SU-DHL-6 (cell line): ENCODE data around the gene KDM5B.

Source experiments
- H2AFZ ChIP-seq: fragments of 200-600 bp; sonication (generic); 2 replicates; pipeline ENCODE4 v1.6.1; 2014; ENCODE audit warnings: low read depth, mild to moderate bottlenecking, moderate library complexity, mixed read lengths, antibody characterized with exemption, low read length; ENCODE audit not compliant: severe bottlenecking
- H3F3A ChIP-seq: fragments of 200-600 bp; shearing (Covaris generic); 2 replicates; pipeline ENCODE4 v1.6.0; 2016; ENCODE audit warnings: antibody characterized with exemption, mild to moderate bottlenecking; ENCODE audit not compliant: insufficient read depth
- H3K27ac ChIP-seq: fragments of 200-600 bp; sonication (generic); 2 replicates; pipeline ENCODE4 v1.5.1; 2016; ENCODE audit warnings: low read depth, mild to moderate bottlenecking, low read length, moderate library complexity, mixed read lengths
- H3K27me3 ChIP-seq: fragments of 200-600 bp; sonication (generic), shearing (Covaris generic); 2 replicates; pipeline ENCODE4 v1.6.0; 2014; ENCODE audit warnings: mild to moderate bottlenecking, low read length
- H3K36me3 ChIP-seq: fragments of 200-600 bp; sonication (generic); 2 replicates; pipeline ENCODE4 v1.6.1; 2014; ENCODE audit warnings: mild to moderate bottlenecking, low read length, mixed read lengths
- H3K4me2 ChIP-seq: fragments of 300-600, 200-600 bp; shearing (Covaris generic), sonication (generic); 2 replicates; pipeline ENCODE4 v1.6.0; 2014; ENCODE audit warnings: low read length, low read depth, mild to moderate bottlenecking; ENCODE audit not compliant: poor library complexity, severe bottlenecking
- H3K4me3 ChIP-seq: fragments of 200-600 bp; sonication (generic); 2 replicates; pipeline ENCODE4 v1.5.1; 2014; ENCODE audit warnings: antibody characterized with exemption, low read length, mild to moderate bottlenecking, mixed read lengths; ENCODE audit not compliant: insufficient read depth, poor library complexity, severe bottlenecking
- H3K79me2 ChIP-seq: fragments of 200-600 bp; sonication (generic); 2 replicates; pipeline ENCODE4 v1.6.1; 2014; ENCODE audit warnings: mild to moderate bottlenecking, low read length, moderate library complexity; ENCODE audit not compliant: insufficient read depth
- H3K9ac ChIP-seq: fragments of 200-600 bp; sonication (generic); 2 replicates; pipeline ENCODE4 v1.7.0; 2014; ENCODE audit warnings: mild to moderate bottlenecking, low read length
- H3K9me2 ChIP-seq: fragments of 200-600 bp; sonication (generic); replicated peaks from 2 replicates; pipeline ENCODE4 v1.6.1; 2014; ENCODE audit warnings: low read length; ENCODE audit not compliant: insufficient read depth
- H3K9me3 ChIP-seq: fragments of 200-600 bp; sonication (generic); 2 replicates; pipeline ENCODE4 v1.6.1; 2014; ENCODE audit warnings: low read length, mixed read lengths; ENCODE audit not compliant: insufficient read depth
- H4K20me1 ChIP-seq: fragments of 200-600 bp; sonication (generic); 2 replicates; pipeline ENCODE4 v1.6.1; 2014; ENCODE audit warnings: low read depth, mild to moderate bottlenecking, antibody characterized with exemption, low read length, moderate library complexity, mixed read lengths
- CTCF ChIP-seq: fragments of 200-600 bp; sonication (generic); IDR thresholded peaks from one replicate; pipeline ENCODE4 v1.5.1; 2017; ENCODE audit warnings: antibody characterized with exemption, mild to moderate bottlenecking, low read length, moderate library complexity; ENCODE audit not compliant: insufficient read depth, poor library complexity, severe bottlenecking
- EZH2phosphoT487 ChIP-seq: fragments of 200-600 bp; sonication (generic), shearing (Covaris generic); conservative IDR thresholded peaks from 2 replicates; pipeline ENCODE4 v1.6.1; 2018; ENCODE audit warnings: mild to moderate bottlenecking, antibody characterized with exemption, low read length, moderate library complexity, mixed read lengths

KDM5B gene

DNA sequence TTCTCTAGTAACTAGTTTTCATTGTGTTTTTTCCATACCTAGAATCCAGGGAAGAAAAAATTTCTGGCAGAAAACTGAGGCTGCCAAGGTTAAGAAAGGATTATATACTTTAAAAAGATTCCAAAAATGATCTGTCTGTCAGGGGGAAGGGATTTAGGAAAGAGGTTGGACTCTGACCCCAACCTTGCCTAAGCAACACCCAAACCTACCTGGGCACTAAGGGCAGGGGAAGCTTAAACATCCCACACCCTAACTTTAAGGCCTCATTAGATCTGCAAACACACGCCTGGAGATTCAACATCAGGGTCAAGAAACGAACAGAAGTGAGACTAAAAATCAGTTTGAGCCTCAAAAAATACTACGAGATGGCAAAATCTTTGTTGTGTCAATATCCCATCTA, 19.4 kb downstream of the KDM5B start:
- Histone ChIP-seq H3K36me3 (no peaks in the 10 kb centered on the region), H3K27me3 (no peaks in the 10 kb centered on the region), H3K9me2 (no peaks in the 10 kb centered on the region), H3K27ac (no peak overlapping the region), H3K4me3 (no peak overlapping the region), H3K4me2 (no peak overlapping the region), H3K9ac (no peak overlapping the region), H2AFZ (no peak overlapping the region), H3K79me2 (no peaks in the 10 kb centered on the region), H3K9me3 (no peaks in the 10 kb centered on the region), H4K20me1 (no peaks in the 10 kb centered on the region), H3F3A (no peaks in the 10 kb centered on the region)
- TF ChIP-seq EZH2phosphoT487: no peak
- TF ChIP-seq CTCF: no peak

DNA sequence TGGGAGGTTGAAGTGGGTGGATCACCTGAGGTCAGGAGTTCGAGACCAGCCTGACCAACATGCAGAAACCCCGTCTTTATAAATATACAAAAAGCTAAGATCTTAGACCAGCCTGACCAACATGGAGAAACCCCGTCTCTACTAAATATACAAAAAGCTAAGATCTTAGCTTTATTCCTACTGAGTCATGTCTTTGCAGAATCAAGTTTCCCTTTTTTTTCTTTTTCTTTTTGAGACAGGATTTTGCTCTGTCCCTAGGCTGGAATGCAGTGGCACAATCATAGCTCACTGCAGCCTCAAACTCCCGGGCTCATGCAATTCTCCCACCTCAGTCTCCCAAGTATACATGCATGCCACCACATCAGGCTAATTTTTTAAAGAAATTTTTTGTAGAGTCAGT, 21.4 kb downstream of the KDM5B start:
- Histone ChIP-seq H3K27ac (no peak overlapping the region), H3K27me3 (no peaks in the 10 kb centered on the region), H3K9me2 (no peaks in the 10 kb centered on the region), H3F3A (no peaks in the 10 kb centered on the region), H4K20me1 (no peaks in the 10 kb centered on the region), H3K4me3 (no peak overlapping the region), H3K79me2 (no peaks in the 10 kb centered on the region), H3K9me3 (no peaks in the 10 kb centered on the region), H2AFZ (no peak overlapping the region), H3K9ac (no peak overlapping the region), H3K4me2 (no peak overlapping the region), H3K36me3 (no peaks in the 10 kb centered on the region)
- TF ChIP-seq CTCF: no peak
- no peak for TF ChIP-seq EZH2phosphoT487

- no peaks in the 10 kb centered on the region for H3K79me2 ChIP-seq
- H3K9me3 ChIP-seq: no peaks in the 10 kb centered on the region
- no peaks in the 10 kb centered on the region for H3K9me2 ChIP-seq
- H3K9ac ChIP-seq: no peak overlapping the region
- H3K27me3 ChIP-seq: no peaks in the 10 kb centered on the region
- no peak overlapping the region for H3K27ac ChIP-seq
- no peak for TF ChIP-seq CTCF
- TF ChIP-seq EZH2phosphoT487: no peak
- no peak overlapping the region for H3K4me3 ChIP-seq
- H2AFZ ChIP-seq: no peak overlapping the region
- no peaks in the 10 kb centered on the region for H3K36me3 ChIP-seq
- H3F3A ChIP-seq: no peaks in the 10 kb centered on the region
- H3K4me2 ChIP-seq: no peak overlapping the region
- no peaks in the 10 kb centered on the region for H4K20me1 ChIP-seq
Observed at GRCh38 chr1:202781180-202781579, 27.0 kb downstream of the KDM5B start.

GRCh38 chr1:202770135-202770534, 38.1 kb downstream of the KDM5B start:
- Histone ChIP-seq H3F3A (no peaks in the 10 kb centered on the region), H3K36me3 (no peaks in the 10 kb centered on the region), H3K9me2 (no peaks in the 10 kb centered on the region), H3K4me2 (no peak overlapping the region), H3K27ac (no peak overlapping the region), H4K20me1 (no peaks in the 10 kb centered on the region), H2AFZ (no peak overlapping the region), H3K9me3 (no peaks in the 10 kb centered on the region), H3K9ac (no peak overlapping the region), H3K4me3 (no peak overlapping the region), H3K27me3 (no peaks in the 10 kb centered on the region), H3K79me2 (no peaks in the 10 kb centered on the region)
- TF ChIP-seq EZH2phosphoT487: no peak
- no peak for TF ChIP-seq CTCF
